ENCODE results near the gene AREL1. TPM values are rescaled to one million over a fixed set of nuclear protein-coding genes. Genes with fewer than 3 reads are reported as not detected.

The AREL1 gene
- total RNA-seq, 2 donors from 2014 or later: 14.8 to 51.2 TPM

- Histone ChIP-seq H3K4me1 (replicated peaks) (no peaks in the 10 kb centered on the region), H3K27ac (no peak overlapping the region), H3K4me3 (no peak overlapping the region), H3K36me3 (no peaks in the 10 kb centered on the region), H3K9me3 (no peaks in the 10 kb centered on the region), H3K27me3 (replicated peaks; ENCODE audit: insufficient read depth) (no peaks in the 10 kb centered on the region)
- WGBS: 84% methylated on average over 2 of the region's 2 CpGs
- intact Hi-C loops (cut with DNase I): no loop called here
- TF ChIP-seq POLR2A (IDR thresholded peaks at IDR 0.05) (no peak), CTCF (IDR thresholded peaks at IDR 0.05) (no peak), POLR2AphosphoS5 (IDR thresholded peaks at IDR 0.05) (no peak)
- DNase-seq (ENCODE audit: low spot score): no peak
These were observed 34.4 kb upstream of the AREL1 start for GRCh38 chr14:74747237-74747636.

GRCh38 chr14:74739293-74740030, 26.6 kb upstream of the AREL1 start:
- 90% methylated on average over 8 of the region's 8 CpGs for WGBS
- Histone ChIP-seq H3K27ac (no peak overlapping the region), H3K36me3 (no peaks in the 10 kb centered on the region), H3K4me1 (replicated peaks) (no peaks in the 10 kb centered on the region), H3K27me3 (replicated peaks; ENCODE audit: insufficient read depth) (no peaks in the 10 kb centered on the region), H3K9me3 (no peaks in the 10 kb centered on the region), H3K4me3 (no peak overlapping the region)
- intact Hi-C loops (cut with DNase I): no loop called here
- DNase-seq (ENCODE audit: low spot score): no peak
- TF ChIP-seq POLR2A (IDR thresholded peaks at IDR 0.05) (no peak), CTCF (IDR thresholded peaks at IDR 0.05) (no peak), POLR2AphosphoS5 (IDR thresholded peaks at IDR 0.05) (no peak)

GRCh38 chr14:74737753-74738325, 25.0 kb upstream of the AREL1 start:
- Histone ChIP-seq H3K27ac (no peak overlapping the region), H3K4me1 (replicated peaks) (no peaks in the 10 kb centered on the region), H3K9me3 (no peaks in the 10 kb centered on the region), H3K27me3 (replicated peaks; ENCODE audit: insufficient read depth) (no peaks in the 10 kb centered on the region), H3K4me3 (no peak overlapping the region), H3K36me3 (peaks cover 0 to 5% of the 10 kb centered on the region in 2 donors)
- 94% methylated on average over 4 of the region's 4 CpGs for WGBS
- no peak for TF ChIP-seq POLR2AphosphoS5 (IDR thresholded peaks at IDR 0.05)
- no peak for TF ChIP-seq CTCF (IDR thresholded peaks at IDR 0.05)
- no peak for TF ChIP-seq POLR2A (IDR thresholded peaks at IDR 0.05)
- intact Hi-C loops (cut with DNase I): no loop called here
- no peak for DNase-seq (ENCODE audit: low spot score)

GRCh38 chr14:74735125-74735524, 22.2 kb upstream of the AREL1 start:
- intact Hi-C loops (cut with DNase I): no loop called here
- no peaks in the 10 kb centered on the region for H3K9me3 ChIP-seq
- H3K27me3 ChIP-seq (replicated peaks; ENCODE audit: insufficient read depth): no peaks in the 10 kb centered on the region
- no peak overlapping the region for H3K27ac ChIP-seq
- H3K36me3 ChIP-seq: peaks cover 0 to 5% of the 10 kb centered on the region in 2 donors
- H3K4me1 ChIP-seq (replicated peaks): no peaks in the 10 kb centered on the region
- DNase-seq (ENCODE audit: low spot score): no peak
- no peak for TF ChIP-seq CTCF (IDR thresholded peaks at IDR 0.05)
- no peak for TF ChIP-seq POLR2A (IDR thresholded peaks at IDR 0.05)
- no peak for TF ChIP-seq POLR2AphosphoS5 (IDR thresholded peaks at IDR 0.05)
- 67% methylated on average over 4 of the region's 4 CpGs for WGBS
- H3K4me3 ChIP-seq: no peak overlapping the region

GRCh38 chr14:74733221-74733620, 20.3 kb upstream of the AREL1 start:
- no peaks in the 10 kb centered on the region for H3K4me1 ChIP-seq (replicated peaks)
- no peaks in the 10 kb centered on the region for H3K27me3 ChIP-seq (replicated peaks; ENCODE audit: insufficient read depth)
- H3K36me3 ChIP-seq: peaks cover 0 to 5% of the 10 kb centered on the region in 2 donors
- H3K27ac ChIP-seq: no peak overlapping the region
- H3K4me3 ChIP-seq: no peak overlapping the region
- DNase-seq (ENCODE audit: low spot score): no peak
- 76% methylated on average over 3 of the region's 3 CpGs for WGBS
- TF ChIP-seq POLR2AphosphoS5 (IDR thresholded peaks at IDR 0.05) (no peak), POLR2A (IDR thresholded peaks at IDR 0.05) (no peak), CTCF (IDR thresholded peaks at IDR 0.05) (no peak)
- intact Hi-C loops (cut with DNase I): no loop called here
- H3K9me3 ChIP-seq: no peaks in the 10 kb centered on the region

All from prostate gland (tissue), 2 donors.